ENCODE results near the gene LDLRAP1.

LDLRAP1 gene

DNA sequence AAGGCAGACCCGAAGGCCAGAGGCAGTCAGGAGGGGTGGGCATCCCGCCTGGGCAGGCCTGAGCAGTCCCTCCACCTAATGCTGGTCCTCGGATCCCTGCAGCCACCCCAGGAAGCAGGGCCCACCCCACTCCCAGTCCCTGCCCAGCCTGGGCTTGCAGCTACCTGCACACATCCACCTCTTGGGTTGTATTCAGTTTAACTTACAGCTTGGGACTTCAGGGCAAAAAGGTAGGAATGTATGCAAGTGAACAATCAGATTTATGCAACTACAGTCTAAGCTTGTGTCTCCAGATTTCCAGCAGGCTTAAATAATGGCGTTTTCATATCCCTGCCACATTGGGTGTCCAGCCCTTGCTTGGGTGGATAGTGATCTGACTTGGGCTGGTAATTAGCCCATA lies 17.4 kb downstream of the LDLRAP1 start:
- in situ Hi-C loops (cut with MboI; ENCODE audit: low sequenced_read_pairs): no loop called here

DNA sequence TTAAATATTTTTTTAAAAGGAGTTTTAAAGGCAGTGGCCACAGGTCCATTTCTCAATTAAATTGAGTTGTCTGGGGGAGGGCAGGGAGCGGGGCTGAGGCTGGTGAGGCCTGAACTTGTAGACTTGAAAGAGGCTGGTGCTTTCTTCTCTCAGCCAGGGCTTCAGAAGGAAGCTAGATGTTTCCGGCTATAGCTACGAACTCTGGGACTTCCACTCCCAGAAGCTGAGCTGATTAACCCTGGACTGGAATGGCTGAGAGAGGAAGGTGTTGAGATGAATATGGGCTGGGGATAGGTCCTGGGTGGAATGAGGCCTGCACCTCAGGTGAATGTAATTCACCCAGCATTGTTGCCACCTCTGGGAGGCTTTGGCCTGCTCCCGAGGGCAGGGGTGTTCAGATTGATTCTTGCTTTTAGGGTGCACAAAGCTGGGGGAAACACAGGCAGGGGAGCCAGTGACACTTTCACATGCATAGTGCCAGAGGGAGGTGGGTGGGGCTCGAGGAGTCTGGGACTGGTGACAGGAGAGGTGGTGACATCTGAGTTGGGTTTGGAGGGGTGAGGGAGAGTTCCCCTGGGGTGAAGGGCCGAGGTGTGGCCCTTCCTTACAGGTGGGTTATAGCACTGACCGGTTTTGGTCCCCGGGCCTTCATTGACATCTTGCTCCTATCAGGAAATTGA lies 18.2 kb downstream of the LDLRAP1 start:
- in situ Hi-C loops (cut with MboI; ENCODE audit: low sequenced_read_pairs): no loop called here

DNA sequence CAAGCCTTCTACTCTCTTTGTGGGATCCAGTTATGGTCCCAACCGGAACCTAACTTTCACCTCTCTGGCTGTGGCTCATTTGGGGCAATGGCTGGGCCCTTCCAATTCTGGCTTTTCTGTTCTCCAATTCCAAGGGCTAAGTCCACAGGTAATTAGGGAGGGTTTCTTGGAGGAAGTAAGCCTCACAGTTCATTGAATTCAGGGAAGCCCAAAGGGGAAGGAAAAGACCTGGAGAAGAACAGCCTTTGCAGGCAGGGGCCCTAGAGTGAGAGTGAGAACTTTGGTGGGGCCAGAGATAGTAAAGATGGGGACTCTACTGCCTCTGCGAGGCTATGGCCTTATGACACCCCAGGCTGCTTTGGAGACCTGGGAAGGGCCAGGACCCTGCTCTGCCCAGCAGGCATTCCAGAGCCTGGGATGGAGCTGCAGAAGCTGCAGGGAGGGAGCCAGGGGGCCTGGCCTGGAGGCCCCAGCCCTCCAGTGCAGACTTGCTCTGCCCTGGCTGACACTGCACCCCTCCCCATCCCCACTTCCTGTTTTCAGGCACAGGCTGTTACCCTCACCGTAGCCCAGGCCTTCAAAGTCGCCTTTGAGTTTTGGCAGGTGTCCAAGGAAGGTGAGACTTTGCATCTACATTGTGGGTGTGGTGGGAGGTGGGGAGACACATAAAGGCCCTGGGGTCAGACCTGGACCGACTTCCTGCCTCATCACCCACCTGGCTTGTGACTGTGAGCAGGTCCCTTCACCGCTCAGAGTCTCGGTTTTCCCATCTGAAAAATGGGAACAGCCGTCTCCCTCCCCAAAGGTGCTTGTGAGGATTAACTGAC lies 18.9 kb downstream of the LDLRAP1 start:
- in situ Hi-C loops (cut with MboI; ENCODE audit: low sequenced_read_pairs): no loop called here

DNA sequence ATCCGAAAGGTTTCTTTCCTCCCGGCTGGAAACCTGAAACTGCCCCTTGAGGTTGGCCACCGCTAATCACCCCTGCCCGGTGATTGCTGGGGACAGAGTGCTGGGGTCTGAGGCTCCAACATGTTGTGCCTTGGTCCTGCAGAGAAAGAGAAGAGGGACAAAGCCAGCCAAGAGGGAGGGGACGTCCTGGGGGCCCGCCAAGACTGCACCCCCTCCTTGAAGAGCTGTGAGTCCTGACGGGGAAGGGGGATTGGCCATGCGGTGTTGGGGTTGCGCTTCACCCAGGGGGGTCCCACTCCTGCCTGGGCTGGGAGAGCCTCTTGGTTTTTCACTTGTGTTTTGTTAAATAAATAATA lies 19.5 kb downstream of the LDLRAP1 start:
- in situ Hi-C loops (cut with MboI; ENCODE audit: low sequenced_read_pairs): no loop called here

DNA sequence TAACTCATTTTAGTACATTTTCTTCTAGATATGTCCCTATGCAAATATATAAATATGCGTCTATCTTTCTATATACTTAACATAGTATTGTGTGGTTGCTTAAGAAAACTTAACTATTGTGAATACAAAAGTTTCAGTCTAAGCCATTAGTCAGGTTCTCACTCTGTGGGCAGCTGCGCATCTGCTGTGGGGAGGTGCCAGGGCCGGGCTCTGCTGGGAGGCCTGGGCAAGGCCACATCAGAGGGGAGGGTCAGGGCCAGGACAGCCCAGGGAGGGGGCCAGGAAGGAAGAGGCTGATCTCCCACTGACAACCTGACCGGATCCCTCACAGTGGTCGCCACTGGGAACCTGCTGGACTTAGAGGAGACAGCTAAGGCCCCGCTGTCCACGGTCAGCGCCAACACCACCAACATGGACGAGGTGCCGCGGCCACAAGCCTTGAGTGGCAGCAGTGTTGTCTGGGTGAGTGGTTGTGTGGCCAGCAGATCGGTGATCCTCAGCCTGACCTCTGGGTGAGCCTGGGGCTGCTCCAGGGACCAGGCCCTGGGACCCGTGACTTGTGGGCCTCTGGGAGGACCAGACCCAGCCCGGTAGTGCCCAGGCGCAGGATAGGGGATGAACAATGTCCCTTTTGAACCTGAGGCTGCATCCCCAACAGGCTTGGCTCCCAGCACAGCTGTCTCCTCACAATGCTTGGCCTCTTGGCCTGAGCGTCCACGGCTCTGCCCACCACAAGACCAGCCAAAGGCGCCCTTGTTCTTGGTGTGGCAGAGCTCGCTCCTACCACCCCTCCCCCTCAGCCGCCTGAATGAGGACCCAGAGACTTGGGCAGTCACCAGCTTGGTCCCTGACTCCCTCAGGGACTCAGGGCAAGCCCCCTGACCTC lies 20.2 kb downstream of the LDLRAP1 start:
- in situ Hi-C loops (cut with MboI; ENCODE audit: low sequenced_read_pairs): no loop called here

DNA sequence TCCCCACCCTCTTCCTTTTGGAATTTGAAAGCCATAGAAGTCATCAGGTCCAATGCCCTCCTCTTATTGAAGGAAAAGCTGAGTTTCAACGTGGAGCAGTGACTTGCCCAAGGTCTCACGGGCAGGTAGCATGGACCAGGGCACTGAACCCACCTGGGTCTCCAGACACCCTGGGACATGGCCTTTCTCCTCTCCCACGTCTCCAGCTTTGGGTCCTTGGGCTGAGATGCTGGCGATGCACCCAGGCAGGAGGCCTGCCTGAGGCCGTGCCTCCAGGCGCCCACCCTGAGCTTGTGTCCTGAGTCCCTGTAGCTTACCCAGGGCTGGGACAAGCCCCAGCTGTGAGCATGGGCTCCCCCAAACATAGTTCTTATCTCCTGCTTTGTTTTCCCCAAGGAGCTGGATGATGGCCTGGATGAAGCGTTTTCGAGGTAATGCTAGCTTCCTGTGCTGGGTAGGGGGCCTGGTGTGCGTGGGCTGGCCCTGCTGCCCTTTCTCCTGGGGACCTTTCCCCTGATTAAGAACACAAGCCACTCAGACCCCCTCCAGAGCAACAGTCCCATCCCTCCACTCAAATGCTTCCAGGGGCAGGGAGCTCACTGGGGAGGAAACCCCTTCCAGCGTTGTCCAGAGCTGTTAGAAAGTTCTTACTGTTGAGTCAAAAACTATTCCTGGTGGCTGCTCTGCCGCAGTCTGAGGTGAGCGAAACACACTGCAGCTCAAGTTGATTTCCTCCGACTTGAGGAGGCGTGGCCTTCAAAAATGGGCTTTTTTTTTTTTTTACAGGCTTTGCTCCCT lies 21.6 kb downstream of the LDLRAP1 start:
- in situ Hi-C loops (cut with MboI; ENCODE audit: low sequenced_read_pairs): no loop called here

DNA sequence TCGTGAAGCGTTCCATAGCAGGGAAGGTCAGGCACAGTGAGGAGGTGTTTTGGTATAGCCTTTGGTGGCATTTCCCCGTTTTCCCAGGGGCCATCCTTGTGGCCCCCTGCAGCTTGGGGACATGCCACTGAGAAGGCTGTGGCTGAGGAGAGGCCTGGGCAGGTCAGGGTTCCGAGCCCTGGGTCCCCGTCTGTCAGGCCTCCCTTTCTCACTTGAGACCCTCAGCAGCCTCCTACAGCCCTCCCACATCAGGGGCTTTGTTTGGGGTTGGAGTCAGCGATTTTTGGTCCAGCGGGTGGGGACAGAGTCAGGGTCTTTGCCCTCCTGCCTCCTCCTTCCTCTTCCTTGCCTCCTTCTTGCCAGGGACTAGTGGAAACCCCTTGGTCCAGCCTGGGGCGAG lies 22.2 kb downstream of the LDLRAP1 start:
- in situ Hi-C loops (cut with MboI; ENCODE audit: low sequenced_read_pairs): no loop called here

DNA sequence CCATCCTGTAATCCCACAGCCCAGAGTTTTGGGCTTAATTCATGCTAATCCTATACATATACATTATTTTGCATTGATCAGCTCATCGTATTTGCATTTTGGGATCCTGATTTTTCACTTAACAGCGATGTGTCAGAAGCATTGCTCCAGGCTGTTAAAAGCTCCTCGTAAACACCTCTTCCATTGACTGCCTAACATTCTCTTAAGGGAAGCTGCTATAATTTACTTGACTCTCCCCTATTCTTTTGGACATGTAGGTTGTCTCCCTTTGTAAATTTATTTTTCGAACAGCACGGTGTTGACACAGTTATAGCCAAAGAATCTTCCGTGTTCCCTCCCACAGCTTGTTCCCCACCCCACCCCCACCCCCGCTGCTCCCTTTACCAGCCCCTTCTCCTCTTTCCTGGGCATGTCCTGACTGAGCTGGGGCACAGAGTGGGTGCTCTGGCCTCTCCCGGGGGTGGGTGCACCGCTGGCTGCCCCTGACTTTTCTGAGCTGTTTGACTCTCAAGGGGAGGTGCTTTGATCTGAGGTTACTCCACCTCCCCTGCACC lies 22.8 kb downstream of the LDLRAP1 start:
- in situ Hi-C loops (cut with MboI; ENCODE audit: low sequenced_read_pairs): no loop called here

DNA sequence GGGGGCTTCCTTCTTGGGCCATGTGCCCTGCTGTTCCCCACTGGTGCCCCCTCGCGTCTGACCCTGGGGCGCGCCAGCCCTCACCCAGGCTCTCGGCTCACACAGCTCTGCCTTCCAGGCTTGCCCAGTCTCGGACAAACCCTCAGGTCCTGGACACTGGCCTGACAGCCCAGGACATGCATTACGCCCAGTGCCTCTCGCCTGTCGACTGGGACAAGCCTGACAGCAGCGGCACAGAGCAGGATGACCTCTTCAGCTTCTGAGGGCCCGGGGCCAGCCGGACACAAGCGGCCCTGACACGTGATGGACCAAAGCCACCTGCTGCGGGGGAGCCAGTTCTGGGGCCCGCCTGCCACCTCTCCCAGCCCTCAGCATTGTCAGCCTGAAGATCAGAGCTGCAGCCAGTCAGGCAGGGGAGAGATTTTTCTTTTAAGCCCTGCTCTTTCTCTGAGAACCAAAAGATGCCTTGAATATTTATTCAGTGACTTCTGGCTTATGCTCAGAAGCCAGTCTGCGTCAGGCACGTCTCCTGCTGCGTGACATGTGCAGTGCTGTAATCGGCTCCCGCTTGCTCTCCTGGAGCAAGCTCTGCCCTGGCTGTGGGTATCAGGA lies 23.4 kb downstream of the LDLRAP1 start:
- in situ Hi-C loops (cut with MboI; ENCODE audit: low sequenced_read_pairs): no loop called here

DNA sequence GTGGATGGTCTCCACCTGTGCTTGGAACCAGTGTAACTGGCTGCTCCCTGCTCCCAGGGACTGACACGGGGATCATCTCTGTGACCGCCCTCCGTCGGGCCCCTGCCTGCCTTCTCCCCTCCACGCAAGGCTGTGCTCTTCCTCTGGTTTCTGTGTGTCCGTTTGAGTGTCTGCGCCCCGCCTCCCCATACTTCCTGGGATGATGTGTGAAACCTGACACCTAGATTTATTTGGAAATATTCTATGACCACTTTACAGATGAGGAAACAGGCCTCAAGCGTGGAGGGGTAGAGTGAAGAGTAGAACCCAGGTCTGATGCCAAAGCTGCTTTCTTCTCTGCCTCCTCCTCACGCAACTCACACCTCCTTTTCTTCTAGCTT lies 24.3 kb downstream of the LDLRAP1 start:
- in situ Hi-C loops (cut with MboI; ENCODE audit: low sequenced_read_pairs): no loop called here

DNA sequence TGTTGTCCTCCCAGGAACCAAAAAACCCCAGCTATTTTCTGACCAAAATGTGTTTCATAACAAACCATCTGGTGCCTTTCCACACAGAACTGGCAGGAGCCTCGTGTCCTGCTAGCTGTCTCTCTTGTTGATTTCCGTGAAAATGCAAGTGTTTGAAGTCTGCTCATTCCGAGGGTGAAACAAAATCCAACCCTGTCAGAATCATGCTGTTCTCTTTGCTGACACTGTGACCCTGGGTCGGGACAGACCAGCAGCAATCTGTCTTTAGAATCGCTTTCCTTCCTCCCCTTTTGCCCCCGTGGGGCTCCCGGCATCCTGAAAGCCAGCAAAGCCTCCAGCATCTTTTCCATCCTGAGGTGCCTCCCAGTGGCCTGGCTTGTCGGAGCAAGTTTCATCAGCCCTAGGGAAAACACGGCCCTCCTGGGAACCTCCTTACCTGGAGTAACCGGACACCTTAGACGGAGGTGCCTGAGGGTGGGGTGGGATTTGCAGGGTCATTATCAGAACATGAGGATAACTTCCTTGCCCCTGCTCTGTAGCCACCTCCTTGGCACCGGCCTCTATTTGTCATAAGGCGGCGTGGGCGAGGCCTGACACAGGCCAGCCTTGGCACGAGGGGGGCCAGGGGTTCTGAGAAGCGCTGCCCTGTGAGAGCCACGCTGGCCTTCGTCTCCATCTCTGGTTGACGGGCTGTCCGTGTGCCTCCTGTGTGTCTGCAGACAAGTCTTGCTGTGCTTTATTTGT lies 24.9 kb downstream of the LDLRAP1 start:
- in situ Hi-C loops (cut with MboI; ENCODE audit: low sequenced_read_pairs): no loop called here

DNA sequence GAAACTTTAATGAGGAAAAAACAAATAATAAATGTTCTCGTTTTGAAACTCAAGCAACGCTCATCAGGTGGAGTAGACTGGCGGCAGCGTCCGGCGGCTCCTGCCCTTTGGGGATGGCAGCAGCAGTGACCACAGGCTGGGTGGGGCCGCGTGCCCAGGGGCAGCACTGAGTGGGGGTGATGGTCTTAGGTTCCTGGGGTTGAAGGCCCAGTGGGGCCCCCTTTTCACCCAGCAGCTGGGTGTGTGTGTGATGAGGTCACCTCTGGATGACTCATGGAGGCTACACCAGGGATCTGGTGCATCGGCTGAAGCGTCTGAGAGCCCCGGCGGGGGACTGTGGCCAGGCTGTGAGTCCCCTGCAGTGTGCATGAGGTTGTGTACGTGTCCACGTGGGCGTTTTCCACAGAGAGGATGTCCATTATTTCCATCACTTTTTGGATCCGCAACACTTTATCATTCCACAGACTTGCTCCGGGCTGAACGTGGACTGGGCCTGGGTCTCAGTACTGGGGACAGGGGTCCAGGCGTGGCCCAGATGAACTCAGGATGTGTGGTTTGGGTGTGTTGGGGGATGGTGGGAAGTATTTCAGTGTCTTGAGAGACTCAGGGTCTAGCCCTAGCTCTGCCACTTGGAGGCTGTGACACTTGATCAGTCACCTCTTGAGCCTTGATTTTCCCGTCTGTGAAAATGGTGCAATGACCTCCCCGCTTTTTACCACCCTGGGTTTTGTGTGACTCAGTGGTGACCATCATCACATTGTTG lies 25.6 kb downstream of the LDLRAP1 start:
- in situ Hi-C loops (cut with MboI; ENCODE audit: low sequenced_read_pairs): no loop called here

DNA sequence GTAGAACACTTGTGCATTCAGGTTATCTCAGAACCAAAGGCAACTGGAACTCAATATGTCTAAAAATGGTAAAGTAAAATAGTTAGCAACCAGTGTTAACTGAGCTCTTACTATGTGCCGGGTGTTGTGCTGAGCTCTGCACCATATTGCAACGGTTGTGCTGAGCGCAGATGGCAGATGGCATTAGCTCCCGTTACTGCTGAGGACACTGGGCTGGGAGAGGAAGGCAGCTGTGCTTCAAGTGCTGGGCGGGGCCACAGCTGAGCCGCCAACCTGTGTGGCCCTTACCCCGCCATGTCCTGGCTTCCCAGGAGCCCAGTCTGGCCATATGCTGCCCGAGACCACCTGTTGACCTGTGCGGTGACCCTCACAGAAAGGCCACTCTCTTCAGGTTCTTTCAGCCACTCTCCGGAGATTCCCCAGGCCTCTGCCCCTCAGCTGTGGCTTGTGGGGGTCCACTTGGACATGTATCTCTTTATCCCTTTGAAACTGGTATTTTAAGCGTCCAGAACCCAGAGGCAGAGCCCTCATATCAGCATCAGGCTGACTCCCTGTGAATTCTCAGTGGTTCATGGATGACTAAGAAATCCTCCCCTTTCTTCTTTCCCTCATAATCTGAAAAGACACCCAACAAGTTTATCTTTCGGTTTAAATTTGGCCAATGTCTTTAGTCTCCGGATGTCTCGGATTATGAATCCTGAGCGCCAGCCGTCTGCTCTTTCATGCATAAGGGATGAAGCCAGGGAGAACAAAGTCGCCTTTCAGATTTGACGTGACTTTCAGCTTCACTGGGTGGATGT lies 26.4 kb downstream of the LDLRAP1 start:
- in situ Hi-C loops (cut with MboI; ENCODE audit: low sequenced_read_pairs): no loop called here

DNA sequence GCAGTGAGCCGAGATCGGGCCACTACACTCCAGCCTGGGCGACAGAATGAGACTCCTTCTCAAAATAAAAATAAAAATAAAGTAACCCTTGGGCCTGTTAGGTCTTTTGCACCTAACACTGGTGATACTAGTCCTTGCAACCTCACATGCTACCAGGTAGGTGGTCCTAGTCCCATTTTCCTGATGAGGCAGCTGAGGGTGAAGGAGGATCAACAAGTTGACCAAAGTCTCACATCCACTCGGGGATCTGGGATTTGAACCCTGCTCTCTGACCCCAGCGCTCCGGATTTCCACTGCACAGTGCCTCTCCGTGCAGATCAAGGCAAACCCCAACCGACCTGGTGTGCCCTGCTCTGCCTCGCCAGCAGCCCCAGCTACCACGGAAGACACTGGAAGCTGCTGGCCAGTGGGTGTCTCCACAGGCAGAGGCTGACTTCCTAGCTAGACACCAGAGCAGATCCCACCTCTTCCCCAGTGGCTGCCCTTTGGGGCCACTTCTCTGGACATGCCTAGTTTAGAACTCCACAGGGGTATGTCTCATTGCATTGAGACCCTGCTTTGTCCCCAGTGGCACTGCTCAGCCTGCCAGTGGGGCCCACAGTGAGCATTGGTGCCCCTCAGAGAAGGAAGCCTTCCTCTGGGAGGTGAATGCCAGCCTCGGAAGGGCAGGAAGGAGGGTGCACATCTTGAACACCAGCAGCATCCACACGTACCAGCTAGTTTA lies 27.6 kb downstream of the LDLRAP1 start:
- in situ Hi-C loops (cut with MboI; ENCODE audit: low sequenced_read_pairs): no loop called here

DNA sequence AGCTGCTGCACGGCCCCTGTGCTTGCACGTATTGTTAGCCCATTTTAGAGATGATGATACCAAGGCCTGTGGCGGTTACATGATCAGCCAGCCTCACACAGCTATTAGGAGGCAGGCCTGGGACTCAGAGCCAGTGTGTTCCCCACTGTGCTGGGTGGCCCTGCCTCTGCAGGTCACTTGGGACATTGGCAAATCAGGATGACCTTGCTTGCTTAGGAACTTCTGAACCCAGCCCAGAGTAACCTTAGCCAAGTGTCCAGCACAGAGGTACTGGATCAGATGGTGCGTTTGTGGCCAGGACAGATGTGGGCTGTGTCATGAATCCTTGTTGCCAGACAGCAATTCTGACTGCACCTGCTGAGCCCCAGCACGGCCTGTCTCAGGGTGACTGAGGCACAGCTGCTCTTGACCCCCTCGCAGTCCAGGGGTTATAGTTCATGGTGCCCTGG lies 28.1 kb downstream of the LDLRAP1 start:
- in situ Hi-C loops (cut with MboI; ENCODE audit: low sequenced_read_pairs): no loop called here

DNA sequence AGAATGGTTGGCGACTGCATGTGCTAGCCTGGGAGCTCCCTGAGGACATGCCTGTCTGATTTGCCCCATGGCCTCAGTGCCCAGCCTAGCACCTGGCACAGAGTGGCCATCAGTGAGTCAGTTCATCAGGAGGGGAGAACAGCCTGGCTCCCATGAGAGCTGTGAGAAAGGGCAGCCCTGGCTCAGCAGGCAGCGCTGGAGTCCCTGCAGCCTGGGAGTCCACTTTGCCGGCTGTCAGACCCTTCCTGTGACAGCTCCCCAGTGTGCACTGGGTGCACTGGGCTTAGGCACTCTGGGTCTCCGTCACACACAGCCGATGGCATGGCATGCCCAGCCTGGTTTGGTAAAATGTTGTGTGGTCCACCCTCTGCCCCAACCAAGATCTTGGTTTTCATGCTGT lies 28.7 kb downstream of the LDLRAP1 start:
- in situ Hi-C loops (cut with MboI; ENCODE audit: low sequenced_read_pairs): no loop called here
